DMS 273 (cell line): Measurements from ENCODE around the gene PIEZO2.

Source experiments
- DNase-seq: peaks from one replicate; lab custom pipeline; 2025; ENCODE audit not compliant: unreplicated experiment; lab: John Stamatoyannopoulos, UW

PIEZO2 gene

DNA sequence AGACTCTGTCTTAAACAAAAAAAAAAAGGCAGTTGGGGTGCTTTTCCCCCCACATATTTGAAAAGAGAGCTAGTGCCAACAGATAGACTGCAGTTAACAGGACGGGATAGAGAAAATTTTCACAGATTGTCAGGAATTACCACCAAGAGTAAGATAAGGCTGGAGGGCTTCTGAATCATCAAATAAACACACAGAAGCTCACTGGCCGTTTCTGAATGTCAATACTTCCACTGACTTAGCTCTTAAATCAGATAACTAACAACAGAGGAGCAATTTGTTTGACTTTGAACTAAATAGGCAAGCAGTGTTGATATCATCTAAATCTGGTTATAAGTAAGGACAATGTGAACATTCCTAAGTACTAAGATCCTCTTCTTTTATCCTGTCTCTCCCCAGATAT is 34.7 kb downstream of the PIEZO2 start:
- no peak for DNase-seq

DNA sequence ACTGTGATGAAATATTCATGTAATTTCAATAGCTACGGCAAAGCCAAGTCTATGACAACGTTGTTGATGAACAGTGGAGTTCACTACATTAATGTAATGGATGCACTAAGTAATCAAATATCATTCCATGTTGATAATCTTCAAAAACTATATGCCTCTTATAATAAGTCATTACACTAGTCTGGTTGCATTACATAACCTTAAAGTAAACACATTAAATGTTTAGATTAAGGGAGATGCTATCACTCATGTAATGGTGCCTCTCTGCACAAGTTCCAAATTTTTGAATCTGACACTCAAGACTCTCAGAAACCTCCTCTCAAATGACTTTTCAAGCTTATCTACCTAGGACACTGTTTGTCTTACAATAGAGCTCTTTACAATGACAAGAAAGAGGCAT is 35.4 kb downstream of the PIEZO2 start:
- DNase-seq = no peak

DNA sequence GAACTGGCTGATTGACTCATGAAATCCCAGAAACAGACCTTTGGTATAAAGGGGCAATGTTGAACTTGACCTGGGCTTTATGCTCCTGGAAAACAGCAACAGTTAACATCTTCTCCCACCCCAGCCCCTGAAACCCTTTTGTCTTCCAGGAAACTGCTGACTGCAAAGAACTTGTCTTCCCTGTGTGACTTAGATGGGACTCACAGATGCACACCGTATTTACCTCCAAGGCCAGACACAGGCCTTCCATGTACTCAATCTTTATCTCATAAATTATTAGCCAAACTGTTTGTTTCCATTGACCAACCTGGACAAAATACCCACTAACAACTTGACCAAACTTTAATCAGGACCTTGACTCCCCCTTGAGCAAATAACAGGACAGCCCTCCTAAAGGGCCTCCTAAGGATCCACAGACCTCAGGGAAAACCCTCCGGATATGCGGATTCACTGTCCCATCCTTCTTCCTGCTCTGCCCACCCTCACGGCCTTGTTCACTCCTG is 36.3 kb downstream of the PIEZO2 start:
- DNase-seq = no peak

DNA sequence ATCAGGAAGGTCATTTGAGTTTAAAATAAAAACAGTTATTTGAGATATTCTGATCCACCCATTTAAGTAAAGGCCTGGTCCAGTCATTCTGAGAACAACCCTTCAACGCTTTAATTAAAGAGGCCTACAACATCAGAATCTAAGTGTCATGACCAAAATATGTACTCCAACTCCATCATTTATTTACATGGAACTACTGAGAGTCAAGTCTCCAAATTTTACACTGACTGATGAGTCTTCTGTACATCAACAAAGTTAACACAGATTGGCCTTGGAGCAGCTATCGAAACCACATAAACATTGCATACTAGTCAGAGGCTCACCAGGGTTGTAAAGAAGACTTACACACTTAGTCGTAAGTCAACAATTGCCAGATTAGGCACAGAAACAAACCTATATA is 37.1 kb downstream of the PIEZO2 start:
- DNase-seq = no peak

DNA sequence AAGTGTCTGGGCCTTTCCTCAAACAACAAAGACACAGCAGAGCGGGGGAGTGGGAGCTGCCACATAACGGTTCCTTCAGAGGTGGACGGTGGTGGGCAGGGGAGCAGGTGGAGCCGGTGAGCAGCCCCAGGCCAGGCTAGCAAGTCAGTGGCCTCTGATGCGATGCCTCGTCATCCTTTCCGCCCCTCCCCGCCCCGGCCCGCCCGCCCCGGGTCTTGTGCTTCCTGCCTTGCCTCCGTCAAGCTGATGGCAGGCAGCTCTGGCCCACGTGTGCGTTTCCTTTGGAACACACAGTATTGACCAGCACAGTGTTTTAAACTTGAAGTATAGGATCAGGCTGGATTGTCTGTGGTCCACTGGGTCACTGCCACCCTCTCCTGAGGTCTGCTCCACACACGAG is 38.9 kb downstream of the PIEZO2 start:
- no peak for DNase-seq

DNA sequence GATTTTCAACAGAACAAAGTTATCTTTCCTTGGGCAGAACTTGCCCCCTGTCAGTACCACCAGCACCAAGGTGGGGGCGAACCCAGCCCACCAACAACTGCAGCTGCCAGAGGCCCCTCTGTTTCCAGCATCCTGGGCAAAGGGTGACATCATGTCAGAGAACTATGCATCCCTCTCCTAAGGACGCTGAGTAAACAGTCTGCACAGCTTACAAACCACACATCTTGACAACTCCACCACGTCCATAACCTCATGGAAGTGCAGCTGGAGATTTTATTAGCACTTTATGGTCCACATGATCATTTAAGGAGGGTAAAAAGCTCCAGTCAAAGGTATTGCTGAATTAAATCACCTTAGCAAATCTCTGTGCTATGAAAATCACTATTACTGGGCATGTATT is 40.4 kb downstream of the PIEZO2 start:
- DNase-seq = no peak

DNA sequence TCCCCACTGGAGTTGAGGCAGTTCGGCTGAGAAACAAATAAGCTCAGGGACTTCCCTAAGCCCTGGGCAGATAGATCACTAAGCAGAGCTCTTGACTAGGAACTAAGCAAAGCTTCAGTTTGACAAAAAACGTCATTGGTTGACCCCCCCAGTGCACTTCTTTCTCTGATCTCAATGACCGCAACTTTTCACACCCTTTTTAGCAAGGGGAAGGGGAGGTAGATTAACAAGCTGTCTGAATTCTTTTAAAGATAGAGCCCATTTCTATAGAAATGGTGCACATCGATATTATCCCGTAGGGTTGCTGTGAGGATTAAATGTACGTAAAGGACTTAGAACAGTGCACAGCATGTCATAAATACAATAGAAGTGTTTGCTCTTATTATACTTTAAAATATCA is 42.5 kb downstream of the PIEZO2 start:
- DNase-seq = no peak

DNA sequence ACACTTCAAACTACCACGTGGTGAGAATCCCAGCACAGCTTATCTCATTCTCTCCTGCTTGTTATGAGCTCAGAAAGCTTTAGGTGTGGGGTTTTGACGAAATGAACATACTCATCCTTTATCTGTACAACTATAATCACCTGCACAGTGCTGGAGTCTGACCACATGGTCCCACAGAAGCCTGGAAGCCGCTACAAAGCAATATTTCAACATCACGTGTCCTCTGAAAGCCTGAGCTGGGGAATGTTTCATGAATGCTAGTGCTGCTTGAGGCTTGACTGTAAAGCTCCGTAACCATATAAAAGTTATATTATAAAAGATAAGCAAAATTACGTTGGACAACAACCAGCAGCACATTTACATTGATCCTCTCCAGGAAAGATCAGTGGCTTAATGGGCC is 43.9 kb downstream of the PIEZO2 start:
- DNase-seq = no peak

DNA sequence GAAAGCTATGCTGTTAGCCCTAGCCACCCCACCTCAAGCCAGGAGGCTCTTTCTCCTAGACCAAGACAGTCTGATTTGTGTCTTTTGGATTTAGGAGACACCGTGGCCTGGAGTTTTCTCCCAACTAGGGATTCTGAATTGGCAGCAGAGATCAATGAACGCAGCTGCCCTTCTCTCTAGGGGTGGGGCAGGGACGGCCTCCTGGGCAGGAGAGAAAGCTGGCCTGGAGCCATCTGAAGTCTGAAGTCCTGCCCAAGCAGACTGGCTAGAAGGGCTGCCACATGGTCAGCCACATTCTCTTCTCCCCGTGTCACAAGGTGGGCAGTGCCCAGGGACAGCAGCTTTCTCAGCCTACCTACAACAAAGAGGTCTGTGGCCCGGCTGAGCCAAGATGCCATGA is 45.1 kb downstream of the PIEZO2 start:
- DNase-seq = no peak

DNA sequence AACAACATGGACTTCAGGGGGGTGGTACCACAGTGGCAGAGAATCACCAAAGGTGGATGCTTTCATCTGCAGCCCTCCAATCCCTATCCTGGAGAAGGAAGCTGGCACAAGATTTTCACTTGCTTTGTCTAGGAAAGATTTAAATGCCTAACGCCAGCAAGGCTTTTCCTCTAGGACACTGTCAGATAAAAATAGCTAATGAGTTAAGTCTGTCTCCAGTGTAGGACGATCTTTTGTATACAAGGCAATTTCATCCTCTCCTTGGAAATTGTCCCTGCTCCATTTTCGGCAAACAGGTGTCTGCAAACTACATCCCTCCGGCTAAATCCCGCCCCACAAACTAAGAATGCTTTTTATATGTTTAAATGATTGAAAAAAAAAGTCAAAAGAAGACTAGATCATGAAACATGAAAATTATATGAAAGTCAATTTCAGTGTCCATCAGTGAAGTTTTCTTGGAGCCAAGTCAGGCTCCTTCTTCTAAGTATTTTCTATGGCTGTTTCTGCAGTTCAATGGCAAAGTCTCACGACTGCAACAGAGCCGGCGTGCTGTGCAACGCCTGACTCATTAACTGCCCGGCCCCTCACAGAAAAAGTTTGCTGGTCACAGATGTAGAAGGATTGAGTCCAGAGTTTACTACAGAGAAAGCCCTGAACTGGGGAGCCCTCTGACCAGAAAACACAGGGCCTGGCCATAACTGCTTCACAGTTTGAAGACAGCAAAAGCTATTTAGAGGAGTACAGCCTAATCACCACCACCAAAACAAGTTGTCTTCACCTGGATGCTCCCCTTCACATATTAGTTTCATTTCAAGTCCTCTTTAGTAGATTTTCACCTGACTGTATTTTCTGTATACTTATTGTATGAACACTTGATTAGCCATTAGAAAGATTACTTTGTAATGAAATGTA is 52.3 kb downstream of the PIEZO2 start:
- no peak for DNase-seq

DNA sequence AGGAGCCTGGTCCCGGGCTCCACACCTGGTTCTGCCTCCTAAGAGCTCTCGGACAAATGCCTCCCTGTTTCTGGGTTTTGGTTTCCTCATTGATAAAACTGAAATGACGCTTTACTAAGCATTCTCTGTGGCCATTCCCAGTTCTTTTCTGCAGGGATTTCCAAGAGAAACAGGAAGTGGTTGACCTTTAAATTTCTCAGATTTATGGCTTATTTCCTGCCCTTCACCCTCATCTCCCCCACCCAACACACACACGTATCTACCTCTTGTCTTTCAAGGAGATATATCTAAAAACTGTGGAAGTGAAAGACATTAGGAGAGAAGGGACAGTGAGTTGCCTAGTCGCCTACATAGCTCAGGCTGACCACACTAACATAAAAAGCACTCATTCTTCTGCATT is 53.0 kb downstream of the PIEZO2 start:
- DNase-seq = no peak

DNA sequence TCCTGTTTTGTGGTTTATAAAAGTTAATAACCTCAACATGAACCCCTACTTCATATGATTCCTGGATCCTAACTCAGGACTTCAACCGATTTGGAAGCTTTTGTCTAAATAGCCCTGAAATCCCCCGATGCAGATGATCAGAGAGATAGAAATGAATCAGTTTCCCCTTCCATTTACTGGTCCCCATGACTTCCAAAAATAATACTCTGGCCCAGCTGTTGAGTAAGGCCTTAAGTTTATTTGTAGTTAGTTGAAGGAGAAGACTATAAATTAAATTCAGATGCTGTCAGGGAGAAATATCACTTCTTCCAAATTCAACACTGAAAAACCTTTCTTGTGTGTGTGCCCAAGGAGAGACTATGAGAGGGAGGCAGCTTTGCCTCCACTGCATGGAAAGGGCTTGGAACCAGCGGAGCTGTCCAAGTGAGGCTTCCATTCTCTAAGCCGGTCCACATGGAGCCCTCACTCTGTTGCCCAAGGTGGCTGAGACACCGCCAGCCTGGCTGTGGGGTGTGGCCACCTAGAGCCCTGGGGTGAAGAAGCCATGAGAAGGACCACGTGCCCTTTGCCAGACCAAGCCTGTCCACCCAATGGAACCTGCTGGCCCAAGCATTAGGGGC is 53.6 kb downstream of the PIEZO2 start:
- DNase-seq = no peak

DNA sequence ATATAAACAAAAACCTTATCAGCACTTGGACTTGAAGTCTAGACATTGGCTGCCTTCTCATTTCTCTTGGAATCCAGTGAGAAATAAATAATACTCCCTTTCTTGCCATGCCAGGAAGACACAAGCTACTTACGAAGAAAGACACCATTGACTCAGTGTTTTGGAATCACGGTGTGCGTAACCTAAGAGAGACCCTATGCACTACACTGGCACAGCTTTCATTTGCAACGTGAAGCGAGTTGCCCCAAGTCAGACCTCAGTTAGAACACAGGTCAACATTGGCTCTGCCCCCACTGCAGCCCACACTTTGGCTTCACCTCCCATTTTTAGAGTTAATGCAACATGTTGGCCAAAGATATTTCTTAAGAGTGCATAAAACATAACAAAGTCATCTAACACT is 54.2 kb downstream of the PIEZO2 start:
- DNase-seq = no peak

DNA sequence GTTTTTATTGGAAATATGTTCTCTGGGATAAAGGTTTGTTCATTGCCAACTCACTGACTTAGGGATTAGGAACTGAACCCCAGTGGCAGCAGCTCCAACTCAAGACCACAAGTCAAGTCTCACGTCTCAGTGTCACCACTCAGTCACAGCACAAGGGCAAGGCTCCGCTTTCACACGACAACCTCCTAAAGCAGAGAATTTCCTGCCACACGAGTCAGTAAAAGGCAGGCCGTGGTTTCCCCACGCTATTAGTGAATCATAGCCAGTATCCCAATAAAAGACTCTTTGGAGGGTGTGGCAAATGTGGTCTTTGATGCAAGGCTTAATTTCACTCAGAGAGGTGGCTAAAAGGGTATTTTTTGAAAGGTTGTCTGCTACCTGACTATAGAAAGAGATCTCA is 57.6 kb downstream of the PIEZO2 start:
- no peak for DNase-seq

DNA sequence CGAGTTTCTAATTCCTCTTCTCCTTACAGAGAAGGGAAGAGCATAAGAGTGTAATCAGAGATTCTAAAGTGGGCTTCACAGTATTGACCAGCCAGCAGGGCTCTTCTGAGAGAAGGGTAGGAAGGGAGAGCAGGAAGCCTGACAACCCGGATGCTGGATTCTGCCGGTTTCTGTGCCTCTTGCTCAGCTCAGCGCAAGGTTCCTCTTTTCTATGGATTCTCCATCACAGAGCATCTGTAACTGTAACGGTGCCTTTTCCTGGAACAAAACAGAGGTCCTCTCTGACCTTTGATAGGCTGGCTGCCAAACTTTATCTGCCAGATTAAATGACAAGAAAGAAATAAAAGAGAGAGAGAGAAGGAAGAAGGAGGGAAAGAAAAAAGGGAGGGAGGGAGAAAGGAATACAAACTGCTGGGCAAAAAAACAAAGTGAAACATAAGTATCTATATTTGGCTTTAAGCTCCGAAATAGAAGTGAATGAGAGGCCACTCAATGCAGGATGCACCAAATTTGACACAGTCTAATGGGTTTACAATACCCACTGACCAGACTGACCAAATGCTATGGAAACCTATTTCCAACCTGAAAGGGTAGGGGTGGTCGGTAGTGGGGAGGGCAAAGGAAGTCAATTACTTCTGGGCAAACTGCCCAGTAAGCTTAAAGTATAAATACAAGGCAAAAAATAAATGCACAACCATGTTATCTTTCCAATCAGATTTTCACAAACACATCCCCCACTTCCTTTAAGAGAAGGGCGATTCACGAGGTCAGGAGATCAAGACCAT is 59.2 kb downstream of the PIEZO2 start:
- DNase-seq = peak; percentile 20

DNA sequence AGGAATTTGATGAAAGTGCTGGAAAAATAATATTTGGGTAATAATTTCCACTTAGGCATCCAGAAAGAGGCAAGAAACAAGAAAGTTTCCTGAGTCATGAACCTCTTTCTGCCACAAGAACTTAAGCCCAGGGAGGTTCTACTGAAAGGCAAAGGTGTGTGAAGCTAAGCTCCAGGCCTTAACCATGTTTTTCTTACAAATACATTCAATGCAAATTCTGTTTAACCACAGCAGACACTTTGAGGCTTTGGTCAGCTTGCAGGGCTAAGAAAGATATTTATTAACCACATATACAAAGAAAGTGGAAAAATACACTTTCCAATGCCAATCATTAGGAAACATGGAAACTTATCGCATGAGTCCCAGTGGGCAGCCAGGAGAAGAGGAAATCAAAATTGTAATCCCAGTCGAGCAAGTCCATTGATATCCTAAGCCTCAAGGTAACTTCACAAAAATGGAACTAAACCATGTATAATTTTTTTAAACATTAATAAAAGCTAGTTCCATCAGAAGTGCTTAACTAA is 68.3 kb downstream of the PIEZO2 start:
- DNase-seq = no peak

DNA sequence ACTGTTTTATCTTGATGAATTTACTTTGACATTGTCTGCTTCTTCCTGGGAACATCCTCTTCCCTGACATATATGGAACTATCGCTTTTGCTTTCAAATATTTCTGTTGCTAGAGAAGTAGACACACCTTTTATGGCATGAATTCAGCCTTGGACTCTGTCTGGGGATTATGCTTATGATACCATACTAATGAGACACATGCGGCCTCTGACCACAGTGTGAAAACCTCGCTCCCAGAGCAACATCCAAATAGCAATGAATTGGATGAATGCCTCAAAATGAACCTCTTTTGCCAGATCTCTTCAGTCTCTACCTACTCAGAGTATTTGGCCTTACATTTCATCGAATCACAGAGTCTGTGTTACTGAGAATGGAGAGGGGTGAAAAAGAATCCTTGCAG is 70.9 kb downstream of the PIEZO2 start:
- DNase-seq = no peak

DNA sequence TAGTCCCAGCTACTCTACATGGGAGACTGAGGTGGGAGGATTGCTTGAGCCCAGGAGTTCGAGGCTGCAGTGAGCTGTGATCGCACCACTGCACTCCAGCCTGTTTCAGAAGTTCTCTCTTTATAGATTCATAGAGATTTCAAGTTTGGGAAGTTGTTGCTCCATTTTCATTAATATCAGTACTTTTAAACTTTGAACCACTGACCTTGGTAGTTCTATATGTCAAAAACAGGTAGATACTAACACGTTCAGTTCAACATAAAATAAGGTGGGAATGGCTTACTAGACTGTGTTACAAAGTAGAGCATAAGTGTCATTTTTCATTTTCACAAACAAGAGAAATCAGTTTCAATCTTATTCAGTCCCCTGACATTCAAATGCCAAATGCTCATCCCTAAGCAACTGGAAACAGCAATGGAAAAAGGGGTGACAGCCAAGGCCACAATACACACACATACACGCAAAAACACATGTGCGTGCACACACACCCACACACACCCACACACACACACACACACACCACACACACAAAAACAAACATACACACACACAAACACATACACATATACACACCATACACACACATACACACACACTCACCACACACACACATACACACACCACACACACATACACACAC is 71.7 kb downstream of the PIEZO2 start:
- DNase-seq = no peak

DNA sequence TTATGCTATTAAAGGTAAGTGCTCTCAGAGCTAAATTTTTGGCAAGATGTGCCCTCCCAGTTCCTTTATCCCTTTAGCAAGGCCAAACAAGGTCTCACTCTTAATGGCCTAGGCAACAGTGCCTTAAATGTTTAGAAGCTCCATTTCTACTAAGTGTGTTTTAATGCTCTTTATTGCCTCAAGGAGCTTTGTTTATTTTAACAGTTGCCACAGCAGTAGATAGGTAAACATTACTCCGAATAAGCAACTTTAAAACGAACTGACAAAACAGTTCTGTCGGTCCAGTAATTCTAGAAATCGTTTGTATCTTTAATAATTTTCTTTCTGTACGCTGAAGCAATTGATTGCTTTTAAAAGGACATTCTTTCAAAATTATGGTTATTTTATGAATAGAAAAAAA is 74.5 kb downstream of the PIEZO2 start:
- DNase-seq = no peak

DNA sequence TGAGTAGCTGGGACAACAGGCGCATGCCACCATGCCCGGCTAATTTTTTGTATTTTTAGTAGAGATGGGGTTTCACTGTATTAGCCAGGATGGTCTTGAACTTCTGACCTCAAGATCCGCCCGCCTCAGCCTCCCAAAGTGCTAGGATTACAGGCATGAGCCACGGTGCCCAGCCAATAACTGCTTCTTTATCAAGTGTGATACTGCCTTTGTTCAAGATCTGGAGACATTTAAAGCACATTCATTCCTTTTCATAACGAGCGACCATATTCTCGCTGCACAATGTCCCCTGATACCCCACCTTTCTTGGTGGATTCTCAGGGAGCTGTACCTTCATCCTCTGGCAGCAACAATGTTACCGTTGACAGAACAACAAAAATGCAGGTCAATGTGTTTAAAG is 75.4 kb downstream of the PIEZO2 start:
- no peak for DNase-seq

DNA sequence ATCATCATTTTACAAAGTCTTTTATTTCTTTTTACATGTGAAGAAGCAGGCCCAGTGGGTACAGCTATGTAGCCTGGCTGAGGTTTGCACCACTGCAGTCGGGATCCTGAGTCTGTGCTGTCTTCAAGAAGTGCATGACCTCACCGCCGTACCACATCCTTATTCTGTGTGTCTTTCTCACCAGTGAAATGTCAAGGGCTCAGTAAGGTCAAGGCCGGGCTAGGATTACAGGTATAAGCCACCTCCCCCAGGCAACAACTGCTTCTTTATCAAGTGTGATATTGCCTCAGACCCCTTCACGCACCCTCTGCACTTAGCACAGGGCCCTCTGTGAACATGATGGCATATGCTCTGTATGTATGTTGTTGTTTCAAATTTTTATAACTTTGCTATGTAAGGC is 76.7 kb downstream of the PIEZO2 start:
- no peak for DNase-seq
